Measurements from ENCODE around the gene SPHK2.

DNA sequence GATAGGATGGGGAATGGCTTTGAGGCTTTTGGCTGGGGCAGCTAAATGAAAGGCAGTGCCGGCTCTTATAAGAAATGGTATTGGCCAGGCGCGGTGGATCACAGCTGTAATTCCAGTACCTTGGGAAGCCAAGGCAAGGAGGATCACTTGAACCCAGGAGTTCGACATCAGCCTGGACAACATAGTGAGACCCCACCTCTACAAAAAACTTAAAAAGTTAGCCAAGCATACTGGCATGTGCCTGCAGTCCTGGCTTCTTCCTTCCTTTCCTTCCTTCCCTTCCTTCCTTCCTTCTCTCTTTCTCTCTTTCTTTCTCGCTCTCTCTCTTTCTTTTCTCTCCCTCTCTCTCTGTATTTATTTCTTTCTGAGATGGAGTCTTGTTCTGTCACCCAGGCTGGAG is 23.6 kb downstream of the SPHK2 start:
- TF ChIP-seq, protein P1, sequence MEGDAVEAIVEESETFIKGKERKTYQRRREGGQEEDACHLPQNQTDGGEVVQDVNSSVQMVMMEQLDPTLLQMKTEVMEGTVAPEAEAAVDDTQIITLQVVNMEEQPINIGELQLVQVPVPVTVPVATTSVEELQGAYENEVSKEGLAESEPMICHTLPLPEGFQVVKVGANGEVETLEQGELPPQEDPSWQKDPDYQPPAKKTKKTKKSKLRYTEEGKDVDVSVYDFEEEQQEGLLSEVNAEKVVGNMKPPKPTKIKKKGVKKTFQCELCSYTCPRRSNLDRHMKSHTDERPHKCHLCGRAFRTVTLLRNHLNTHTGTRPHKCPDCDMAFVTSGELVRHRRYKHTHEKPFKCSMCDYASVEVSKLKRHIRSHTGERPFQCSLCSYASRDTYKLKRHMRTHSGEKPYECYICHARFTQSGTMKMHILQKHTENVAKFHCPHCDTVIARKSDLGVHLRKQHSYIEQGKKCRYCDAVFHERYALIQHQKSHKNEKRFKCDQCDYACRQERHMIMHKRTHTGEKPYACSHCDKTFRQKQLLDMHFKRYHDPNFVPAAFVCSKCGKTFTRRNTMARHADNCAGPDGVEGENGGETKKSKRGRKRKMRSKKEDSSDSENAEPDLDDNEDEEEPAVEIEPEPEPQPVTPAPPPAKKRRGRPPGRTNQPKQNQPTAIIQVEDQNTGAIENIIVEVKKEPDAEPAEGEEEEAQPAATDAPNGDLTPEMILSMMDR (IDR thresholded peaks at IDR 0.05; ENCODE audit: low read depth, low read length) = no peak
- no peak for TF ChIP-seq EZH2phosphoT487 (IDR thresholded peaks at IDR 0.05; ENCODE audit: low read depth)
